MCF 10A (cell line): Measurements from ENCODE around the gene TLNRD1. TPM values are rescaled to one million over a fixed set of nuclear protein-coding genes. Genes with fewer than 3 reads are reported as not detected.

Experiments used
- BruUV-seq: library from RNA; stranded (reverse); fragments of 400-500 nt; replicated peaks from 2 replicates; lab custom pipeline; 2021; lab: Mats Ljungman, UMichigan
- CTCF ChIA-PET: fragments of 300-600 bp; sonication (Branson Sonifier 250); formaldehyde crosslinking; extraction: SDS; loops from one replicate; lab custom pipeline; 2021; ENCODE audit warnings: antibody characterized with exemption, inconsistent platforms; lab: Yijun Ruan, JAX
- POLR2A ChIA-PET: fragments of 300-600, 350-650 bp; sonication (Branson Sonifier 250); formaldehyde crosslinking; extraction: SDS; loops from one replicate; lab custom pipeline; 2020; ENCODE audit warnings: antibody characterized with exemption, inconsistent platforms; lab: Yijun Ruan, JAX
- DNase-seq: peaks from one replicate; pipeline ENCODE4 v3.0.0-alpha.2; 2018; ENCODE audit not compliant: unreplicated experiment
- H3K27ac Mint-ChIP-seq: one replicate; pipeline ENCODE4 v1.8.0; 2022; ENCODE audit warnings: mild to moderate bottlenecking, low read depth, mixed read lengths; ENCODE audit not compliant: unreplicated experiment
- H3K27me3 Mint-ChIP-seq: one replicate; pipeline ENCODE4 v1.8.0; 2022; ENCODE audit warnings: mixed read lengths; ENCODE audit not compliant: insufficient read depth, unreplicated experiment
- H3K36me3 Mint-ChIP-seq: one replicate; pipeline ENCODE4 v1.8.0; 2022; ENCODE audit warnings: mild to moderate bottlenecking, moderate library complexity, mixed read lengths; ENCODE audit not compliant: insufficient read depth, unreplicated experiment
- H3K4me1 Mint-ChIP-seq: one replicate; pipeline ENCODE4 v1.8.0; 2022; ENCODE audit warnings: mixed read lengths; ENCODE audit not compliant: insufficient read depth, unreplicated experiment
- H3K4me3 Mint-ChIP-seq: one replicate; pipeline ENCODE4 v1.8.0; 2022; ENCODE audit warnings: mild to moderate bottlenecking, moderate library complexity, mixed read lengths; ENCODE audit not compliant: unreplicated experiment
- H3K9me3 Mint-ChIP-seq: one replicate; pipeline ENCODE4 v1.8.0; 2022; ENCODE audit warnings: mixed read lengths; ENCODE audit not compliant: unreplicated experiment
- CTCF ChIP-seq: fragments of 200-600 bp; IDR thresholded peaks from one replicate; pipeline ENCODE4 v1.8.0; 2022; ENCODE audit warnings: antibody characterized with exemption, mild to moderate bottlenecking; ENCODE audit not compliant: unreplicated experiment
- intact Hi-C: fragments of 100-400 bp; cut with micrococcal nuclease; formaldehyde crosslinking; loops from 2 replicates; pipeline ENCODE4 v1.14.1; 2022
- total RNA-seq: library from RNA; stranded (reverse); gene quantifications from 2 replicates; pipeline ENCODE4 v1.2.3, GENCODE V29; 2022

The TLNRD1 gene
- total RNA-seq, 1 experiment from 2014 or later = 17.1 TPM

- BruUV-seq = no TSS peak
These were observed 28.9 kb downstream of the TLNRD1 start for GRCh38 chr15:81029414-81030300.

GRCh38 chr15:81030301-81030750, 29.6 kb downstream of the TLNRD1 start:
- no TSS peak for BruUV-seq
- no peak for TF ChIP-seq CTCF
- ChIA-PET POLR2A (interaction anchor here (1.4 kb wide), 1 partner anchor 9 kb away, joined by 4 read pairs; no protein-coding TSS in a partner anchor), CTCF (interaction anchor here (0.6 kb wide), 1 partner anchor 75 kb away, joined by 3 read pairs; no protein-coding TSS in a partner anchor)
- peaks cover 6% of the 10 kb centered on the region for H3K4me1 Mint-ChIP-seq
- H3K4me3 Mint-ChIP-seq = no peak overlapping the region
- H3K27me3 Mint-ChIP-seq = no peaks in the 10 kb centered on the region
- H3K9me3 Mint-ChIP-seq = peaks cover 12% of the 10 kb centered on the region
- no peaks in the 10 kb centered on the region for H3K36me3 Mint-ChIP-seq
- no peak overlapping the region for H3K27ac Mint-ChIP-seq
- no peak for DNase-seq
- intact Hi-C loops = no loop called here

More at GRCh38 chr15:81029414-81030300, 28.9 kb downstream of the TLNRD1 start:
- TF ChIP-seq CTCF = no peak
- H3K4me3 Mint-ChIP-seq = no peak overlapping the region
- CTCF ChIA-PET = interaction anchor here (0.6 kb wide), 1 partner anchor 445 kb away, joined by 4 read pairs; no protein-coding TSS in a partner anchor
- intact Hi-C loops = no loop called here
- H3K27ac Mint-ChIP-seq = no peak overlapping the region
- POLR2A ChIA-PET = interaction anchor here (1.4 kb wide), 1 partner anchor 9 kb away, joined by 4 read pairs; no protein-coding TSS in a partner anchor
- H3K9me3 Mint-ChIP-seq = peaks cover 12% of the 10 kb centered on the region
- no peak for DNase-seq
- H3K27me3 Mint-ChIP-seq = no peaks in the 10 kb centered on the region
- no peaks in the 10 kb centered on the region for H3K36me3 Mint-ChIP-seq
- peaks cover 6% of the 10 kb centered on the region for H3K4me1 Mint-ChIP-seq

GRCh38 chr15:81031203-81031602, 30.5 kb downstream of the TLNRD1 start:
- ChIA-PET CTCF (interaction anchor here (0.6 kb wide), 3 partner anchors 76 to 250 kb away, joined by 3 read pairs; no protein-coding TSS in a partner anchor), POLR2A (no interaction called here)
- intact Hi-C loops = no loop called here
- Mint-ChIP-seq H3K9me3 (peaks cover 12% of the 10 kb centered on the region), H3K36me3 (no peaks in the 10 kb centered on the region), H3K27me3 (no peaks in the 10 kb centered on the region), H3K4me1 (peaks cover 6% of the 10 kb centered on the region), H3K27ac (no peak overlapping the region), H3K4me3 (no peak overlapping the region)
- DNase-seq = no peak
- no peak for TF ChIP-seq CTCF
- BruUV-seq = no TSS peak

GRCh38 chr15:81032355-81032754, 31.6 kb downstream of the TLNRD1 start:
- CTCF ChIA-PET = interaction anchor here (0.7 to 1.0 kb wide), 3 partner anchors 22 to 234 kb away, joined by 3 read pairs; no protein-coding TSS in a partner anchor
- POLR2A ChIA-PET = no interaction called here

More at GRCh38 chr15:81032355-81032754, 31.6 kb downstream of the TLNRD1 start:
- Mint-ChIP-seq H3K36me3 (no peaks in the 10 kb centered on the region), H3K27ac (no peak overlapping the region), H3K4me1 (peaks cover 6% of the 10 kb centered on the region), H3K27me3 (no peaks in the 10 kb centered on the region), H3K4me3 (no peak overlapping the region), H3K9me3 (peaks cover 12% of the 10 kb centered on the region)
- BruUV-seq = no TSS peak
- intact Hi-C loops = no loop called here
- DNase-seq = no peak
- no peak for TF ChIP-seq CTCF
